Measurements from ENCODE around the gene GLP2R. TPM values are rescaled to one million over a fixed set of nuclear protein-coding genes. Genes with fewer than 3 reads are reported as not detected.

GLP2R gene
- total RNA-seq, 1 donor from 2014 or later: not detected

DNA sequence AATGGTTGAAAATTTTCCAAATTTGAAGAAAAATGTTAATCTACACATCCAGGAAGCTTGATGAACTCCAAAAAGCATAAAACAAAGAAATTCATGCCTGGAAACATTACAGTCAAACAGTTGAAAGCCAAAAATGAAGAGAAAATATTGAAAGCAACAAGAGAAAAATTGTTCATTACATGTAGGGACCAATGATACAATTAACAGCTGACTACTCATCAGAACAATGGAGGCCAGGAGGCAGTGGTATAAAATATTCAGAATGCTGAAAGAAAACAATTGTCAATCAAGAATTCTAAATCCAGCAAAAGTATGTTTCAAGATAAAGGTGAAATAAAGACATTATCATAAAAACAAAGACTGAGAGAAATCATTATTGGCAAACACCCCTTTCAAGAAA is 57.7 kb downstream of the GLP2R start:
- H3K4me1 Mint-ChIP-seq (ENCODE audit: unreplicated experiment): no peaks in the 10 kb centered on the region
- peaks cover 11% of the 10 kb centered on the region for H3K27me3 Mint-ChIP-seq
- TF ChIP-seq CTCF (conservative IDR thresholded peaks at IDR 0.05): no peak
- no peak overlapping the region for H3K4me3 Mint-ChIP-seq
- no peak for DNase-seq (ENCODE audit: extremely low spot score, unreplicated experiment)
- peaks cover 6% of the 10 kb centered on the region for H3K9me3 Mint-ChIP-seq
- H3K27ac Mint-ChIP-seq: no peak overlapping the region
- no peaks in the 10 kb centered on the region for H3K36me3 Mint-ChIP-seq

DNA sequence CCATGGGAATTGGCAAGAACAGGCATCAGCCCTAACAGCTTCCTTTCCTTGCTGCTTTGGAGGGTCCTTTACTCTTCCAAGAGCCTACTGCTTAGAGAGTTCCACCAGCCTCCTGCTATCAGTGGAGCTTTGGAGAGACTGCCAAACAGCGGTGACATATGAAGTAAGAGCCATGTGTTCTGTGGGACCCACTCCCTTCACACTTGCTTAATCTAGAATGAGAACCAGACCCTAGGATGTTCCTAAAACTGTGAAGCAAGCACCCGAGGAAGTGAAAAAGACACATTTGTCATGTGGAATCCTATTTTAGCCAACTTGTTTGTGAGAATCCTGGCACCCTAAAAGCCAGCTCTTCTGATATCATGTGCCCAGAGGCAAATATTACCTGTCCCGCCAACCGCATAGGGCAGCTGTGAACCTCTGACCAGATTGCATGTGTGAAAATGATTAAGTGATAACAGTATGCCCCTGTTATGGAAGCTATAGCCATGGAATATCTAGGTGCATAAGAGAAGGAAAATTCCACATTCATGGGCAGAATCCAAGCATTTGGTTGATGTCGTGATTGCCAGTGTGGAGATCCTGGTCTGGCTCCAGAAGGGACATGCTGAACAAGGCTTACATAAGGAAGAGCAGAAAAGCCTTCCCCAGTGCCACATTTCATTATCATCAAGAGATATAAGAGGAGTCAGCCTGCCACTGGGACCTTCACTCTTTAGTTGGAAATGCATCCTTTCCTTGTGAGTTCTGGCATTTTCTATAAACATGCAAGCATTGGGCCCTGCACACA is 60.6 kb downstream of the GLP2R start:
- H3K9me3 Mint-ChIP-seq: peaks cover 6% of the 10 kb centered on the region
- peaks cover 16% of the 10 kb centered on the region for H3K27me3 Mint-ChIP-seq
- H3K4me1 Mint-ChIP-seq (ENCODE audit: unreplicated experiment): no peaks in the 10 kb centered on the region
- no peaks in the 10 kb centered on the region for H3K36me3 Mint-ChIP-seq
- DNase-seq (ENCODE audit: extremely low spot score, unreplicated experiment): no peak
- no peak overlapping the region for H3K4me3 Mint-ChIP-seq
- H3K27ac Mint-ChIP-seq: no peak overlapping the region
- TF ChIP-seq CTCF (conservative IDR thresholded peaks at IDR 0.05): no peak

DNA sequence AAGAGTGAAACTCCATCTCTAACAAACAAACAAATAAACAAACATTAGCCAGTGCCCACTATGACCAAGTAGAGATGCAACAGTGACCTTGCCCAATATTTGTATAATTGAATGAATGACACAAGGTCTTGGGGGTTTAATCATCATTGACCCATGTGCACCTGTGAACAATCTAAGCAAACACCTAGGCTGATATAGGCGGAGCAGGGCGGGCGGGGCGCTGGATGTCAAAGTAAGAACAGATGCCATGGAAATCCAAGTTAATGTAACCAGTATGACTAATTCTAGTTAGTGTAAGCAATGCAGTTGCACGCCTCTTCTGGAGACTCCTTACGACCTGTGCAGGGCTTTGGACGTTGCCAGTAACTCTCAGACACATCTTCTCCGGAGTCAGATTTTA is 61.8 kb downstream of the GLP2R start:
- no peak for TF ChIP-seq CTCF (conservative IDR thresholded peaks at IDR 0.05)
- Mint-ChIP-seq H3K27ac (no peak overlapping the region), H3K4me1 (ENCODE audit: unreplicated experiment) (no peaks in the 10 kb centered on the region), H3K27me3 (peaks cover 16% of the 10 kb centered on the region), H3K9me3 (peaks cover 6% of the 10 kb centered on the region), H3K4me3 (no peak overlapping the region), H3K36me3 (no peaks in the 10 kb centered on the region)
- DNase-seq (ENCODE audit: extremely low spot score, unreplicated experiment): no peak

- no peaks in the 10 kb centered on the region for H3K9me3 Mint-ChIP-seq
- H3K36me3 Mint-ChIP-seq: no peaks in the 10 kb centered on the region
- peaks cover 19% of the 10 kb centered on the region for H3K27me3 Mint-ChIP-seq
- DNase-seq (ENCODE audit: extremely low spot score, unreplicated experiment): no peak
- TF ChIP-seq CTCF (conservative IDR thresholded peaks at IDR 0.05): peak; percentile 70
- H3K4me3 Mint-ChIP-seq: no peak overlapping the region
- no peak overlapping the region for H3K27ac Mint-ChIP-seq
- H3K4me1 Mint-ChIP-seq (ENCODE audit: unreplicated experiment): no peaks in the 10 kb centered on the region
These were observed 64.4 kb downstream of the GLP2R start for GRCh38 chr17:9890124-9890523.

DNA sequence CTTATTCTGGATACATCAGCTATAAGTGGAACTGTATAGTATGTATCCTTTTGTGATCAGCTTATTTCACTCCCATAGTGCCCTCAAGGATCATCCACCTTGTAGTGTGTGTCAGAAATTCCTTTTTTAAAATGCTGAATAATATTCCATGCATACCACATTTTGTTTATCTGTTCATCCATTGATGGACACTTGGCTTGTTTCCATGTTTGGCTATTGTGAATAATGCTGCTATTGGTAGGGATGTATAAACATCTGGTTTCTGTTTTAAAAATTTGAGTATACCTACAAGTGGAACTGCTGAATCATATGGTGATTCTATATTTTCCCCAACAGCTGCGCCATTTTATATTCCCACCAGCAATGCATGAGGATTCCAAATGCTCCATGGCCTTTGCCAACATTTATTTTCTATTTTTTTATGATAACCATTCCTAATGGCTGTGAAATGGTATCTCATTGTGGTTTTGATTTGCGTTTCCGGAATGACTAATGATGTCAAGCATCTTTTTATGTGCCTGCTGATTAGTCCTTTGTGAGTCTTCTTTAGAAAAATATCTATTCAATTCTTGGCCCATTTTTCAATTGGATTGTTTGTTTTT is 67.8 kb downstream of the GLP2R start:
- Mint-ChIP-seq H3K4me1 (ENCODE audit: unreplicated experiment) (no peaks in the 10 kb centered on the region), H3K4me3 (no peak overlapping the region), H3K36me3 (no peaks in the 10 kb centered on the region), H3K9me3 (no peaks in the 10 kb centered on the region), H3K27ac (no peak overlapping the region), H3K27me3 (peaks cover 17% of the 10 kb centered on the region)
- DNase-seq (ENCODE audit: extremely low spot score, unreplicated experiment): no peak
- TF ChIP-seq CTCF (conservative IDR thresholded peaks at IDR 0.05): no peak

Data from type B pancreatic cell (in vitro differentiated cells).